ENCODE data around the gene SENP2. TPM values are rescaled to one million over a fixed set of nuclear protein-coding genes. Genes with fewer than 3 reads are reported as not detected.

Gene SENP2
- total RNA-seq, 1 experiment from 2014 or later = 56.9 TPM

DNA sequence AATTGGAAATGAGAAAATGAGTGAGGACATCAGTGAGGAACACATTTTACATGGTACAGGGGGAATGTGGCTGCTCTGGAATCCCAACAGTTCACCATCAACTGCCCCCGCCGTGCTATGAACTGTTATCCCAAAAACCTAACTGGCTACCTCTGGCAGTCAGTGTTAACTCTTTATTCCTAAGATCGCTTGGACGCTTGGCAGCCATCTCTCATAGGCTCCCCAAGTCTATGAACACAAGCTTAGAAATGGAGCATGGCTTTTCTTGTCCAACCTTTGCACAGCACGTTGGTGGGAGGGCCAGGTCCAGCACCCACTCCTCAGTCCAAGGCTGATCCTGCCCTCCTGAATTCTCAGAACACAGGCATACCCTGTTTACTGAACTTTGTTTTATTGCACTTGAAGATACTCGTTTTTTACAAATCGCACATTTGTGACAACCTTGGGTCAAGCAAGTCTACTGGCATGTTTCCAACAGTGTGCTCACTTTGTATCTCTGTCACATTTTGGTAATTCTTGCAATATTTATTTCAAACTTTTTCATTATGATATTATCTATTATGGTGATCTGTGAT, 53.6 kb downstream of the SENP2 start:
- Mint-ChIP-seq H3K4me1 (peaks cover 11% of the 10 kb centered on the region), H3K9me3 (no peaks in the 10 kb centered on the region), H3K27me3 (ENCODE audit: low read depth) (peaks cover 4% of the 10 kb centered on the region; the same call in 1 of the 2 replicates), H3K4me3 (no peak overlapping the region), H3K36me3 (peaks cover 17% of the 10 kb centered on the region), H3K27ac (no peak overlapping the region)
- ATAC-seq (no peak), DNase-seq (ENCODE audit: low spot score) (no peak)
- CTCF ChIA-PET = interaction anchor here (1.6 to 5.6 kb wide), 2 partner anchors 21 to 129 kb away, joined by 3 to 27 read pairs; no protein-coding TSS in a partner anchor
- POLR2A ChIA-PET = interaction anchor here (0.6 kb wide), 1 partner anchor 203 kb away, joined by 4 read pairs; no protein-coding TSS in a partner anchor
- TF ChIP-seq, protein P1, sequence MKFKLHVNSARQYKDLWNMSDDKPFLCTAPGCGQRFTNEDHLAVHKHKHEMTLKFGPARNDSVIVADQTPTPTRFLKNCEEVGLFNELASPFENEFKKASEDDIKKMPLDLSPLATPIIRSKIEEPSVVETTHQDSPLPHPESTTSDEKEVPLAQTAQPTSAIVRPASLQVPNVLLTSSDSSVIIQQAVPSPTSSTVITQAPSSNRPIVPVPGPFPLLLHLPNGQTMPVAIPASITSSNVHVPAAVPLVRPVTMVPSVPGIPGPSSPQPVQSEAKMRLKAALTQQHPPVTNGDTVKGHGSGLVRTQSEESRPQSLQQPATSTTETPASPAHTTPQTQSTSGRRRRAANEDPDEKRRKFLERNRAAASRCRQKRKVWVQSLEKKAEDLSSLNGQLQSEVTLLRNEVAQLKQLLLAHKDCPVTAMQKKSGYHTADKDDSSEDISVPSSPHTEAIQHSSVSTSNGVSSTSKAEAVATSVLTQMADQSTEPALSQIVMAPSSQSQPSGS (CRISPR knock-in tag; IDR thresholded peaks at IDR 0.05; ENCODE audit: borderline replicate concordance, low read depth) = no peak
- no peak for TF ChIP-seq MYBL2 (CRISPR knock-in tag; IDR thresholded peaks at IDR 0.05)
- TF ChIP-seq, protein P2, sequence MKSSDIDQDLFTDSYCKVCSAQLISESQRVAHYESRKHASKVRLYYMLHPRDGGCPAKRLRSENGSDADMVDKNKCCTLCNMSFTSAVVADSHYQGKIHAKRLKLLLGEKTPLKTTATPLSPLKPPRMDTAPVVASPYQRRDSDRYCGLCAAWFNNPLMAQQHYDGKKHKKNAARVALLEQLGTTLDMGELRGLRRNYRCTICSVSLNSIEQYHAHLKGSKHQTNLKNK (CRISPR knock-in tag; IDR thresholded peaks at IDR 0.05) = no peak
- TF ChIP-seq ZNF219 (CRISPR knock-in tag; IDR thresholded peaks at IDR 0.05; ENCODE audit: borderline replicate concordance) = no peak
- TF ChIP-seq, protein P3, sequence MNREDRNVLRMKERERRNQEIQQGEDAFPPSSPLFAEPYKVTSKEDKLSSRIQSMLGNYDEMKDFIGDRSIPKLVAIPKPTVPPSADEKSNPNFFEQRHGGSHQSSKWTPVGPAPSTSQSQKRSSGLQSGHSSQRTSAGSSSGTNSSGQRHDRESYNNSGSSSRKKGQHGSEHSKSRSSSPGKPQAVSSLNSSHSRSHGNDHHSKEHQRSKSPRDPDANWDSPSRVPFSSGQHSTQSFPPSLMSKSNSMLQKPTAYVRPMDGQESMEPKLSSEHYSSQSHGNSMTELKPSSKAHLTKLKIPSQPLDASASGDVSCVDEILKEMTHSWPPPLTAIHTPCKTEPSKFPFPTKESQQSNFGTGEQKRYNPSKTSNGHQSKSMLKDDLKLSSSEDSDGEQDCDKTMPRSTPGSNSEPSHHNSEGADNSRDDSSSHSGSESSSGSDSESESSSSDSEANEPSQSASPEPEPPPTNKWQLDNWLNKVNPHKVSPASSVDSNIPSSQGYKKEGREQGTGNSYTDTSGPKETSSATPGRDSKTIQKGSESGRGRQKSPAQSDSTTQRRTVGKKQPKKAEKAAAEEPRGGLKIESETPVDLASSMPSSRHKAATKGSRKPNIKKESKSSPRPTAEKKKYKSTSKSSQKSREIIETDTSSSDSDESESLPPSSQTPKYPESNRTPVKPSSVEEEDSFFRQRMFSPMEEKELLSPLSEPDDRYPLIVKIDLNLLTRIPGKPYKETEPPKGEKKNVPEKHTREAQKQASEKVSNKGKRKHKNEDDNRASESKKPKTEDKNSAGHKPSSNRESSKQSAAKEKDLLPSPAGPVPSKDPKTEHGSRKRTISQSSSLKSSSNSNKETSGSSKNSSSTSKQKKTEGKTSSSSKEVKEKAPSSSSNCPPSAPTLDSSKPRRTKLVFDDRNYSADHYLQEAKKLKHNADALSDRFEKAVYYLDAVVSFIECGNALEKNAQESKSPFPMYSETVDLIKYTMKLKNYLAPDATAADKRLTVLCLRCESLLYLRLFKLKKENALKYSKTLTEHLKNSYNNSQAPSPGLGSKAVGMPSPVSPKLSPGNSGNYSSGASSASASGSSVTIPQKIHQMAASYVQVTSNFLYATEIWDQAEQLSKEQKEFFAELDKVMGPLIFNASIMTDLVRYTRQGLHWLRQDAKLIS (CRISPR knock-in tag; IDR thresholded peaks at IDR 0.05; ENCODE audit: borderline replicate concordance) = no peak
- TF ChIP-seq, protein P4, sequence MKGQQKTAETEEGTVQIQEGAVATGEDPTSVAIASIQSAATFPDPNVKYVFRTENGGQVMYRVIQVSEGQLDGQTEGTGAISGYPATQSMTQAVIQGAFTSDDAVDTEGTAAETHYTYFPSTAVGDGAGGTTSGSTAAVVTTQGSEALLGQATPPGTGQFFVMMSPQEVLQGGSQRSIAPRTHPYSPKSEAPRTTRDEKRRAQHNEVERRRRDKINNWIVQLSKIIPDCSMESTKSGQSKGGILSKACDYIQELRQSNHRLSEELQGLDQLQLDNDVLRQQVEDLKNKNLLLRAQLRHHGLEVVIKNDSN (CRISPR knock-in tag; IDR thresholded peaks at IDR 0.05) = no peak
- no peak for TF ChIP-seq SMAD4 (CRISPR knock-in tag; IDR thresholded peaks at IDR 0.05)
- TF ChIP-seq ZNF263 (CRISPR knock-in tag; IDR thresholded peaks at IDR 0.05; ENCODE audit: low read depth) = no peak
- no peak for TF ChIP-seq CREB1 (CRISPR knock-in tag; IDR thresholded peaks at IDR 0.05)
- TF ChIP-seq KAT7 (CRISPR knock-in tag; IDR thresholded peaks at IDR 0.05; ENCODE audit: borderline replicate concordance) = no peak
- no peak for TF ChIP-seq ZNF416 (CRISPR knock-in tag; IDR thresholded peaks at IDR 0.05)

DNA sequence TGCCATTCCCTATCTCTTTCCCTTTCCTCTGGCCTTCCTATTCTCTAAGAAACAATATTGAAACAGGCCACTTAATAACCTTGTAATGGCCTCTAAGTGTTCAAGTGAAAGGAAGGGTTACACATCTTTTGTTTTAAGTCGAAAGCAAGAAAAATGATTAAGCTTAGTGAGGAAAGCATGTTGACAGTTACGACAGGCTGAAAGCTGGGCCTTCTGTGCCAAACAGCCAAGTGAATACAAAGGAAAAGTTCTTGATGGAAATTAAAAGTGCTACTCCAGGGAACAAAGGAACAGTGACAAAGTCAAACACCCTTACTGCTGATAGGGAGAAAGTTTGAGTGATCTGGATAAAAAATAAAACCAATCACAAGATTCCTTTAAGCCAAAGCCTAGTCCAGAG, 54.2 kb downstream of the SENP2 start:
- Mint-ChIP-seq H3K27ac (peak overlapping the region; percentile 14; the same call in 1 of the 2 replicates), H3K4me3 (no peak overlapping the region), H3K4me1 (peaks cover 12% of the 10 kb centered on the region), H3K36me3 (peaks cover 17% of the 10 kb centered on the region), H3K27me3 (ENCODE audit: low read depth) (peaks cover 4% of the 10 kb centered on the region; the same call in 1 of the 2 replicates), H3K9me3 (no peaks in the 10 kb centered on the region)
- POLR2A ChIA-PET = no interaction called here
- ATAC-seq (no peak), DNase-seq (ENCODE audit: low spot score) (no peak)
- CTCF ChIA-PET = interaction anchor here (1.6 to 5.6 kb wide), 2 partner anchors 20 to 128 kb away, joined by 3 to 27 read pairs; no protein-coding TSS in a partner anchor
- TF ChIP-seq ELF4 (CRISPR knock-in tag; IDR thresholded peaks at IDR 0.05; ENCODE audit: low read depth) (no peak), GRHL2 (CRISPR knock-in tag; IDR thresholded peaks at IDR 0.05; ENCODE audit: insufficient replicate concordance, severe bottlenecking) (no peak), NR2C2 (CRISPR knock-in tag; IDR thresholded peaks at IDR 0.05) (no peak)
- TF ChIP-seq, protein P5, sequence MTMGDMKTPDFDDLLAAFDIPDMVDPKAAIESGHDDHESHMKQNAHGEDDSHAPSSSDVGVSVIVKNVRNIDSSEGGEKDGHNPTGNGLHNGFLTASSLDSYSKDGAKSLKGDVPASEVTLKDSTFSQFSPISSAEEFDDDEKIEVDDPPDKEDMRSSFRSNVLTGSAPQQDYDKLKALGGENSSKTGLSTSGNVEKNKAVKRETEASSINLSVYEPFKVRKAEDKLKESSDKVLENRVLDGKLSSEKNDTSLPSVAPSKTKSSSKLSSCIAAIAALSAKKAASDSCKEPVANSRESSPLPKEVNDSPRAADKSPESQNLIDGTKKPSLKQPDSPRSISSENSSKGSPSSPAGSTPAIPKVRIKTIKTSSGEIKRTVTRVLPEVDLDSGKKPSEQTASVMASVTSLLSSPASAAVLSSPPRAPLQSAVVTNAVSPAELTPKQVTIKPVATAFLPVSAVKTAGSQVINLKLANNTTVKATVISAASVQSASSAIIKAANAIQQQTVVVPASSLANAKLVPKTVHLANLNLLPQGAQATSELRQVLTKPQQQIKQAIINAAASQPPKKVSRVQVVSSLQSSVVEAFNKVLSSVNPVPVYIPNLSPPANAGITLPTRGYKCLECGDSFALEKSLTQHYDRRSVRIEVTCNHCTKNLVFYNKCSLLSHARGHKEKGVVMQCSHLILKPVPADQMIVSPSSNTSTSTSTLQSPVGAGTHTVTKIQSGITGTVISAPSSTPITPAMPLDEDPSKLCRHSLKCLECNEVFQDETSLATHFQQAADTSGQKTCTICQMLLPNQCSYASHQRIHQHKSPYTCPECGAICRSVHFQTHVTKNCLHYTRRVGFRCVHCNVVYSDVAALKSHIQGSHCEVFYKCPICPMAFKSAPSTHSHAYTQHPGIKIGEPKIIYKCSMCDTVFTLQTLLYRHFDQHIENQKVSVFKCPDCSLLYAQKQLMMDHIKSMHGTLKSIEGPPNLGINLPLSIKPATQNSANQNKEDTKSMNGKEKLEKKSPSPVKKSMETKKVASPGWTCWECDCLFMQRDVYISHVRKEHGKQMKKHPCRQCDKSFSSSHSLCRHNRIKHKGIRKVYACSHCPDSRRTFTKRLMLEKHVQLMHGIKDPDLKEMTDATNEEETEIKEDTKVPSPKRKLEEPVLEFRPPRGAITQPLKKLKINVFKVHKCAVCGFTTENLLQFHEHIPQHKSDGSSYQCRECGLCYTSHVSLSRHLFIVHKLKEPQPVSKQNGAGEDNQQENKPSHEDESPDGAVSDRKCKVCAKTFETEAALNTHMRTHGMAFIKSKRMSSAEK (CRISPR knock-in tag; IDR thresholded peaks at IDR 0.05; ENCODE audit: borderline replicate concordance) = no peak
- TF ChIP-seq, protein P6, sequence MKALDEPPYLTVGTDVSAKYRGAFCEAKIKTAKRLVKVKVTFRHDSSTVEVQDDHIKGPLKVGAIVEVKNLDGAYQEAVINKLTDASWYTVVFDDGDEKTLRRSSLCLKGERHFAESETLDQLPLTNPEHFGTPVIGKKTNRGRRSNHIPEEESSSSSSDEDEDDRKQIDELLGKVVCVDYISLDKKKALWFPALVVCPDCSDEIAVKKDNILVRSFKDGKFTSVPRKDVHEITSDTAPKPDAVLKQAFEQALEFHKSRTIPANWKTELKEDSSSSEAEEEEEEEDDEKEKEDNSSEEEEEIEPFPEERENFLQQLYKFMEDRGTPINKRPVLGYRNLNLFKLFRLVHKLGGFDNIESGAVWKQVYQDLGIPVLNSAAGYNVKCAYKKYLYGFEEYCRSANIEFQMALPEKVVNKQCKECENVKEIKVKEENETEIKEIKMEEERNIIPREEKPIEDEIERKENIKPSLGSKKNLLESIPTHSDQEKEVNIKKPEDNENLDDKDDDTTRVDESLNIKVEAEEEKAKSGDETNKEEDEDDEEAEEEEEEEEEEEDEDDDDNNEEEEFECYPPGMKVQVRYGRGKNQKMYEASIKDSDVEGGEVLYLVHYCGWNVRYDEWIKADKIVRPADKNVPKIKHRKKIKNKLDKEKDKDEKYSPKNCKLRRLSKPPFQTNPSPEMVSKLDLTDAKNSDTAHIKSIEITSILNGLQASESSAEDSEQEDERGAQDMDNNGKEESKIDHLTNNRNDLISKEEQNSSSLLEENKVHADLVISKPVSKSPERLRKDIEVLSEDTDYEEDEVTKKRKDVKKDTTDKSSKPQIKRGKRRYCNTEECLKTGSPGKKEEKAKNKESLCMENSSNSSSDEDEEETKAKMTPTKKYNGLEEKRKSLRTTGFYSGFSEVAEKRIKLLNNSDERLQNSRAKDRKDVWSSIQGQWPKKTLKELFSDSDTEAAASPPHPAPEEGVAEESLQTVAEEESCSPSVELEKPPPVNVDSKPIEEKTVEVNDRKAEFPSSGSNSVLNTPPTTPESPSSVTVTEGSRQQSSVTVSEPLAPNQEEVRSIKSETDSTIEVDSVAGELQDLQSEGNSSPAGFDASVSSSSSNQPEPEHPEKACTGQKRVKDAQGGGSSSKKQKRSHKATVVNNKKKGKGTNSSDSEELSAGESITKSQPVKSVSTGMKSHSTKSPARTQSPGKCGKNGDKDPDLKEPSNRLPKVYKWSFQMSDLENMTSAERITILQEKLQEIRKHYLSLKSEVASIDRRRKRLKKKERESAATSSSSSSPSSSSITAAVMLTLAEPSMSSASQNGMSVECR (CRISPR knock-in tag; IDR thresholded peaks at IDR 0.05; ENCODE audit: borderline replicate concordance) = no peak
